DOHH2 (cell line): Measurements from ENCODE around the gene ERCC8.
"Not testable (repeated sequence)": the region's sequence is repeated elsewhere in the genome, so short reads cannot be mapped to it uniquely, and the experiment has no call there.

Source experiments
- H3F3A ChIP-seq: fragments of 200-600 bp; sonication (generic), shearing (Covaris generic); 2 replicates; pipeline ENCODE4 v1.6.0; 2016; ENCODE audit warnings: antibody characterized with exemption, mild to moderate bottlenecking; ENCODE audit not compliant: control insufficient read depth, insufficient read depth
- H3K27ac ChIP-seq: fragments of 200-600 bp; sonication (generic); 2 replicates; pipeline ENCODE4 v1.5.1; 2014; ENCODE audit warnings: low read depth, mild to moderate bottlenecking, low read length, moderate library complexity
- H3K27me3 ChIP-seq: fragments of 200-600 bp; sonication (generic); 2 replicates; pipeline ENCODE4 v1.6.1; 2014; ENCODE audit warnings: mild to moderate bottlenecking, low read length, mixed read lengths; ENCODE audit not compliant: control insufficient read depth
- H3K36me3 ChIP-seq: fragments of 200-600 bp; sonication (generic); 2 replicates; pipeline ENCODE4 v1.6.1; 2014; ENCODE audit warnings: mild to moderate bottlenecking, low read length, moderate library complexity, mixed read lengths; ENCODE audit not compliant: control insufficient read depth
- H3K4me1 ChIP-seq: fragments of 200-600 bp; sonication (generic); 2 replicates; pipeline ENCODE4 v1.6.1; 2014; ENCODE audit warnings: mild to moderate bottlenecking, low read length, mixed read lengths; ENCODE audit not compliant: control insufficient read depth
- H3K4me2 ChIP-seq: fragments of 200-600 bp; sonication (generic); 2 replicates; pipeline ENCODE4 v1.6.0; 2014; ENCODE audit warnings: mild to moderate bottlenecking, low read length, moderate library complexity
- H3K4me3 ChIP-seq: fragments of 200-600 bp; sonication (generic); 2 replicates; pipeline ENCODE4 v1.5.1; 2014; ENCODE audit warnings: mild to moderate bottlenecking, low read length, mixed read lengths
- H3K79me2 ChIP-seq: fragments of 200-600 bp; sonication (generic); 2 replicates; pipeline ENCODE4 v1.6.1; 2014; ENCODE audit warnings: mild to moderate bottlenecking, low read length, mixed read lengths; ENCODE audit not compliant: control insufficient read depth
- H3K9me2 ChIP-seq: fragments of 200-600 bp; sonication (generic); replicated peaks from 2 replicates; pipeline ENCODE4 v1.6.1; 2014; ENCODE audit warnings: mild to moderate bottlenecking, low read length, mixed read lengths; ENCODE audit not compliant: control insufficient read depth
- H3K9me3 ChIP-seq: fragments of 200-600 bp; sonication (generic); 2 replicates; pipeline ENCODE4 v1.6.1; 2014; ENCODE audit warnings: antibody characterized with exemption, low read length, mixed read lengths; ENCODE audit not compliant: control insufficient read depth, insufficient read depth
- H4K20me1 ChIP-seq: fragments of 200-600 bp; sonication (generic); 2 replicates; pipeline ENCODE4 v1.6.0; 2014; ENCODE audit warnings: low read depth, mild to moderate bottlenecking, antibody characterized with exemption, low read length, moderate library complexity; ENCODE audit not compliant: control insufficient read depth, insufficient read depth
- CTCF ChIP-seq: fragments of 200-600 bp; sonication (generic); IDR thresholded peaks from one replicate; pipeline ENCODE4 v1.5.1; 2014; ENCODE audit warnings: antibody characterized with exemption, mild to moderate bottlenecking, low read depth, low read length; ENCODE audit not compliant: poor library complexity, severe bottlenecking
- EZH2phosphoT487 ChIP-seq: fragments of 200-600 bp; sonication (generic); IDR thresholded peaks from 2 replicates; pipeline ENCODE4 v1.6.1; 2017; ENCODE audit warnings: borderline replicate concordance, mild to moderate bottlenecking, antibody characterized with exemption, low read length, moderate library complexity, mixed read lengths

The ERCC8 gene

GRCh38 chr5:60992871-60993270 is 48.0 kb upstream of the ERCC8 start:
- no peak overlapping the region for H3K4me3 ChIP-seq
- H3K4me2 ChIP-seq: no peak overlapping the region
- no peaks in the 10 kb centered on the region for H4K20me1 ChIP-seq
- H3K27me3 ChIP-seq: no peaks in the 10 kb centered on the region
- peaks cover 7% of the 10 kb centered on the region; the same call in 1 of the 2 replicates for H3K36me3 ChIP-seq
- H3F3A ChIP-seq: no peaks in the 10 kb centered on the region
- H3K9me3 ChIP-seq: peaks cover 26% of the 10 kb centered on the region; the same call in 1 of the 2 replicates
- H3K27ac ChIP-seq: no peak overlapping the region
- H3K9me2 ChIP-seq: no peaks in the 10 kb centered on the region
- TF ChIP-seq CTCF: no peak
- TF ChIP-seq EZH2phosphoT487: no peak
- peaks cover 2% of the 10 kb centered on the region for H3K4me1 ChIP-seq
- H3K79me2 ChIP-seq: peaks cover 8% of the 10 kb centered on the region; the same call in 1 of the 2 replicates

GRCh38 chr5:60989790-60990189 is 44.9 kb upstream of the ERCC8 start:
- TF ChIP-seq CTCF: no peak
- no peak for TF ChIP-seq EZH2phosphoT487
- Histone ChIP-seq H3F3A (no peaks in the 10 kb centered on the region), H3K9me2 (no peaks in the 10 kb centered on the region), H3K79me2 (peaks cover 9% of the 10 kb centered on the region), H3K9me3 (peaks cover 27% of the 10 kb centered on the region; the same call in 1 of the 2 replicates), H4K20me1 (no peaks in the 10 kb centered on the region), H3K27me3 (no peaks in the 10 kb centered on the region), H3K4me2 (no peak overlapping the region), H3K4me1 (peaks cover 10% of the 10 kb centered on the region), H3K4me3 (no peak overlapping the region), H3K27ac (no peak overlapping the region), H3K36me3 (peaks cover 7% of the 10 kb centered on the region; the same call in 1 of the 2 replicates)

- not testable (repeated sequence) for H3K79me2 ChIP-seq, H3F3A ChIP-seq, H3K27me3 ChIP-seq, H3K4me1 ChIP-seq, H3K36me3 ChIP-seq, H3K4me3 ChIP-seq, H3K27ac ChIP-seq, H4K20me1 ChIP-seq, H3K9me3 ChIP-seq, H3K4me2 ChIP-seq, H3K9me2 ChIP-seq
These were observed 37.3 kb upstream of the ERCC8 start for GRCh38 chr5:60982127-60982526.

- no peak overlapping the region for H3K4me3 ChIP-seq
- TF ChIP-seq CTCF: no peak
- no peak for TF ChIP-seq EZH2phosphoT487
- no peaks in the 10 kb centered on the region for H3K9me2 ChIP-seq
- H3K4me2 ChIP-seq: no peak overlapping the region
- H4K20me1 ChIP-seq: no peaks in the 10 kb centered on the region
- no peaks in the 10 kb centered on the region for H3K9me3 ChIP-seq
- no peaks in the 10 kb centered on the region for H3K27me3 ChIP-seq
- no peaks in the 10 kb centered on the region for H3K36me3 ChIP-seq
- peaks cover 11% of the 10 kb centered on the region for H3K79me2 ChIP-seq
- no peaks in the 10 kb centered on the region for H3F3A ChIP-seq
- no peak overlapping the region for H3K27ac ChIP-seq
- no peaks in the 10 kb centered on the region for H3K4me1 ChIP-seq
These were observed 35.6 kb upstream of the ERCC8 start for GRCh38 chr5:60980511-60980910.
